HCEC 1CT (cell line): ENCODE data around the gene MS4A15.

ENCODE experiments used
- DNase-seq: peaks from one replicate; pipeline ENCODE4 v3.0.0-alpha.2; 2017

MS4A15 gene

GRCh38 chr11:60780774-60781173 is 24.1 kb downstream of the MS4A15 start:
- DNase-seq = no peak

- DNase-seq = no peak
Observed at GRCh38 chr11:60781286-60781980, 24.8 kb downstream of the MS4A15 start.

- DNase-seq = no peak
Observed at GRCh38 chr11:60781981-60782316, 25.3 kb downstream of the MS4A15 start.

GRCh38 chr11:60782393-60783140 is 25.9 kb downstream of the MS4A15 start:
- DNase-seq = no peak

- DNase-seq = no peak
Observed at GRCh38 chr11:60783141-60783484, 26.4 kb downstream of the MS4A15 start.

- no peak for DNase-seq
Observed at GRCh38 chr11:60783911-60784310, 27.2 kb downstream of the MS4A15 start.

GRCh38 chr11:60785136-60785535 is 28.5 kb downstream of the MS4A15 start, which contains the start of gene MS4A10:
Gene MS4A10, plus strand, starts transcription at chr11:60785333. Its CDS starts 5,003 bp downstream, at chr11:60790336.
- DNase-seq = no peak

GRCh38 chr11:60785806-60786361 is 29.2 kb downstream of the MS4A15 start:
- peak; percentile 55 for DNase-seq

- DNase-seq = peak; percentile 78
Observed at GRCh38 chr11:60786811-60787567, 30.3 kb downstream of the MS4A15 start.

- DNase-seq = no peak
Observed at GRCh38 chr11:60788401-60789125, 31.9 kb downstream of the MS4A15 start.

GRCh38 chr11:60790726-60791125 is 34.1 kb downstream of the MS4A15 start:
- DNase-seq = no peak

- no peak for DNase-seq
Observed at GRCh38 chr11:60791153-60791933, 34.7 kb downstream of the MS4A15 start.

GRCh38 chr11:60792521-60792920 is 35.9 kb downstream of the MS4A15 start:
- no peak for DNase-seq

GRCh38 chr11:60795291-60795690 is 38.6 kb downstream of the MS4A15 start:
- DNase-seq = no peak

GRCh38 chr11:60797846-60798630 is 41.4 kb downstream of the MS4A15 start:
- DNase-seq = no peak

- DNase-seq = no peak
Observed at GRCh38 chr11:60798631-60799030, 42.0 kb downstream of the MS4A15 start.

- no peak for DNase-seq
Observed at GRCh38 chr11:60801194-60801593, 44.5 kb downstream of the MS4A15 start.

GRCh38 chr11:60803273-60803936 is 46.7 kb downstream of the MS4A15 start:
- no peak for DNase-seq

GRCh38 chr11:60809249-60809648 is 52.6 kb downstream of the MS4A15 start:
- DNase-seq = no peak

GRCh38 chr11:60809691-60810090 is 53.0 kb downstream of the MS4A15 start:
- no peak for DNase-seq

GRCh38 chr11:60810151-60810550 is 53.5 kb downstream of the MS4A15 start:
- DNase-seq = no peak
